SK-N-SH treated with all-trans-retinoic acid at 6 μM for 48 hours (cell line): ENCODE measurements around the gene LCNL1.

Experiments
- BACH2 ChIP-seq: fragments of 250-450 bp; sonication (Bioruptor Pico); IDR thresholded peaks from 2 replicates; pipeline ENCODE4 v1.9.0; 2021; ENCODE audit warnings: mild to moderate bottlenecking, borderline replicate concordance
- CREB5 ChIP-seq: fragments of 250-450 bp; sonication (Bioruptor Pico); IDR thresholded peaks from 2 replicates; pipeline ENCODE4 v1.5.1; 2020; ENCODE audit warnings: low read depth, mild to moderate bottlenecking, moderate library complexity
- CSDC2 ChIP-seq: fragments of 250-450 bp; sonication (Bioruptor Pico); IDR thresholded peaks from 2 replicates; pipeline ENCODE4 v1.5.0; 2020; ENCODE audit warnings: mild to moderate bottlenecking, moderate library complexity
- ESRRG ChIP-seq: fragments of 250-450 bp; sonication (Bioruptor Pico); IDR thresholded peaks from 2 replicates; pipeline ENCODE4 v1.6.1; 2021; ENCODE audit warnings: mild to moderate bottlenecking
- RARB ChIP-seq: fragments of 250-450 bp; sonication (Bioruptor Pico); IDR thresholded peaks from 2 replicates; pipeline ENCODE4 v1.8.0; 2021; ENCODE audit warnings: mild to moderate bottlenecking, moderate library complexity
- ZC3H10 ChIP-seq: fragments of 250-450 bp; sonication (Bioruptor Pico); IDR thresholded peaks from 2 replicates; pipeline ENCODE4 v1.5.1; 2021; ENCODE audit warnings: mild to moderate bottlenecking, moderate library complexity
- ZFP3 ChIP-seq: fragments of 250-450 bp; sonication (Bioruptor Pico); IDR thresholded peaks from 2 replicates; pipeline ENCODE4 v1.5.0; 2020; ENCODE audit warnings: mild to moderate bottlenecking, moderate library complexity

- no peak for TF ChIP-seq ZC3H10 (CRISPR knock-in tag)
- TF ChIP-seq CREB5 (CRISPR knock-in tag), result no peak
- no peak for TF ChIP-seq RARB (CRISPR knock-in tag)
- no peak for TF ChIP-seq CSDC2
- no peak for TF ChIP-seq ZFP3 (CRISPR knock-in tag)
- TF ChIP-seq BACH2 (CRISPR knock-in tag), result no peak
- TF ChIP-seq ESRRG (CRISPR knock-in tag), result no peak
Observed at GRCh38 chr9:136977223-136977622, 5.6 kb upstream of the LCNL1 start, which contains the start of gene PTGDS.
